ENCODE results near the gene RNF182.

GRCh38 chr6:13929196-13929595, 4.4 kb downstream of the RNF182 start:
- TF ChIP-seq CTCF (IDR thresholded peaks at IDR 0.05), result no peak
- TF ChIP-seq POLR2AphosphoS5 (IDR thresholded peaks at IDR 0.05), result no peak
- no peak for TF ChIP-seq POLR2A (IDR thresholded peaks at IDR 0.05; ENCODE audit: low read depth)

All from esophagus muscularis mucosa (tissue), 3 donors.